Measurements from ENCODE around the gene AMOT. TPM values are rescaled to one million over a fixed set of nuclear protein-coding genes. Genes with fewer than 3 reads are reported as not detected.

The AMOT gene
- total and polyA plus RNA-seq, 10 of the 15 experiments (the other 5 are each of a cell fraction or from before 2014, with no cell fraction given): 0.92 to 14.5 (median 2.9) TPM

DNA sequence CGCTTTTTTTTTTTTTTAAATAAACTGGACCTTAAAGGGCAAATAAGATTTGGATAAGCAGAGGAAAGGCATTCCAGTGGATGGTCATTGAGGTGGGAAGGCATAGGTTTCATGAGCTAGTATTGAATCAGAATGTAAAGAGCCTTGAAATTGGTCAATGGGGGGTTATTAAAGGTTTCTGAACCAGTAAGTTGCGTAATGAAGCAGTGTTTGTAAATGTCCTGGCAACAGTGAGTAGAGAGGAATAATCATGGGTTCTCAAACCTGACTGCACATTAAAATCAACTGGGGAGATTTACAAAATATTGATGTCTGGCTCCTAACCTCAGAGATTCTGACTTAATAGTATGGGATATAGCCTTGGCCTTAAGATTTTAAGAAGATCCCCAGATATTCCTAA lies 23.2 kb upstream of the AMOT start:
- Histone ChIP-seq H4K20me1 (ENCODE audit: control insufficient read depth, insufficient read depth) (no peaks in the 10 kb centered on the region), H2AFZ (ENCODE audit: control insufficient read depth, low read depth, low read length) (no peak overlapping the region), H3K79me2 (ENCODE audit: control insufficient read depth, insufficient read depth, low read length) (no peaks in the 10 kb centered on the region), H3K27me3 (replicated peaks in 1 of 2; ENCODE audit: control insufficient read depth in 2 of 2, insufficient read depth in 2 of 2, low read length in 1 of 2) (no peaks in the 10 kb centered on the region), H3K27ac (ENCODE audit: control insufficient read depth, insufficient read depth) (no peak overlapping the region), H3K4me1 (ENCODE audit: control insufficient read depth, insufficient read depth, low read length) (no peaks in the 10 kb centered on the region), H3K4me2 (ENCODE audit: control insufficient read depth, insufficient read depth) (no peak overlapping the region), H3K9me3 (replicated peaks; ENCODE audit: control insufficient read depth, insufficient read depth, low read length) (no peaks in the 10 kb centered on the region), H3K4me3 (no peak overlapping the region), H3K9ac (ENCODE audit: control insufficient read depth, insufficient read depth, low read length) (no peak overlapping the region), H3K36me3 (ENCODE audit: control insufficient read depth in 2 of 2, insufficient read depth in 2 of 2, low read length in 1 of 2) (no peaks in the 10 kb centered on the region)
- intact Hi-C loops (cut with micrococcal nuclease; ENCODE audit: unreplicated experiment): no loop called here
- no peak for DNase-seq (ENCODE audit: low read depth, low spot score)
- ATAC-seq: no peak
- in situ Hi-C loops (cut with MboI): no loop called here
- RAD21 ChIA-PET (ENCODE audit: unreplicated experiment): no interaction called here
- CTCF ChIA-PET: interaction anchor here (0.6 kb wide), 1 partner anchor 1746 kb away, joined by 3 read pairs; no protein-coding TSS in a partner anchor
- SMC1A ChIA-PET (ENCODE audit: uncharacterized antibody, unreplicated experiment): no interaction called here
- no TSS peak for BruUV-seq (replicated peaks)
- TF ChIP-seq CREB1 (IDR thresholded peaks at IDR 0.05; ENCODE audit: low read depth) (no peak), NR2F1 (conservative IDR thresholded peaks at IDR 0.05) (no peak), FOXK2 (IDR thresholded peaks at IDR 0.05) (no peak), JUNB (IDR thresholded peaks at IDR 0.05) (no peak), CREM (IDR thresholded peaks at IDR 0.05; ENCODE audit: low read depth) (no peak), SUPT20H (IDR thresholded peaks at IDR 0.05; ENCODE audit: borderline replicate concordance, control insufficient read depth, low read depth, low read length) (no peak), RCOR1 (conservative IDR thresholded peaks at IDR 0.05; ENCODE audit: low read depth, low read length) (no peak), ESRRA (IDR thresholded peaks at IDR 0.05; ENCODE audit: low read length) (no peak), NBN (IDR thresholded peaks at IDR 0.05) (no peak), NFYA (IDR thresholded peaks at IDR 0.05; ENCODE audit: borderline replicate concordance, low read depth, low read length) (no peak), PAX8 (IDR thresholded peaks at IDR 0.05) (no peak), BACH1 (IDR thresholded peaks at IDR 0.05; ENCODE audit: borderline replicate concordance) (no peak), ATF7 (IDR thresholded peaks at IDR 0.05; ENCODE audit: low read depth) (no peak), POU2F2 (IDR thresholded peaks at IDR 0.05; ENCODE audit: borderline replicate concordance, low read depth, low read length) (no peak), SMARCA5 (IDR thresholded peaks at IDR 0.05) (no peak), IKZF1 (conservative IDR thresholded peaks at IDR 0.05) (no peak), CHD4 (IDR thresholded peaks at IDR 0.05) (no peak)
- TF ChIP-seq, protein P1, sequence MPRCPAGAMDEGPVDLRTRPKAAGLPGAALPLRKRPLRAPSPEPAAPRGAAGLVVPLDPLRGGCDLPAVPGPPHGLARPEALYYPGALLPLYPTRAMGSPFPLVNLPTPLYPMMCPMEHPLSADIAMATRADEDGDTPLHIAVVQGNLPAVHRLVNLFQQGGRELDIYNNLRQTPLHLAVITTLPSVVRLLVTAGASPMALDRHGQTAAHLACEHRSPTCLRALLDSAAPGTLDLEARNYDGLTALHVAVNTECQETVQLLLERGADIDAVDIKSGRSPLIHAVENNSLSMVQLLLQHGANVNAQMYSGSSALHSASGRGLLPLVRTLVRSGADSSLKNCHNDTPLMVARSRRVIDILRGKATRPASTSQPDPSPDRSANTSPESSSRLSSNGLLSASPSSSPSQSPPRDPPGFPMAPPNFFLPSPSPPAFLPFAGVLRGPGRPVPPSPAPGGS (IDR thresholded peaks at IDR 0.05; ENCODE audit: borderline replicate concordance, insufficient read depth, low read depth, low read length, poor library complexity, severe bottlenecking): no peak
- TF ChIP-seq, protein P2, sequence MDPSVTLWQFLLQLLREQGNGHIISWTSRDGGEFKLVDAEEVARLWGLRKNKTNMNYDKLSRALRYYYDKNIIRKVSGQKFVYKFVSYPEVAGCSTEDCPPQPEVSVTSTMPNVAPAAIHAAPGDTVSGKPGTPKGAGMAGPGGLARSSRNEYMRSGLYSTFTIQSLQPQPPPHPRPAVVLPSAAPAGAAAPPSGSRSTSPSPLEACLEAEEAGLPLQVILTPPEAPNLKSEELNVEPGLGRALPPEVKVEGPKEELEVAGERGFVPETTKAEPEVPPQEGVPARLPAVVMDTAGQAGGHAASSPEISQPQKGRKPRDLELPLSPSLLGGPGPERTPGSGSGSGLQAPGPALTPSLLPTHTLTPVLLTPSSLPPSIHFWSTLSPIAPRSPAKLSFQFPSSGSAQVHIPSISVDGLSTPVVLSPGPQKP (IDR thresholded peaks at IDR 0.05; ENCODE audit: low read depth, low read length): no peak
- TF ChIP-seq, protein P3, sequence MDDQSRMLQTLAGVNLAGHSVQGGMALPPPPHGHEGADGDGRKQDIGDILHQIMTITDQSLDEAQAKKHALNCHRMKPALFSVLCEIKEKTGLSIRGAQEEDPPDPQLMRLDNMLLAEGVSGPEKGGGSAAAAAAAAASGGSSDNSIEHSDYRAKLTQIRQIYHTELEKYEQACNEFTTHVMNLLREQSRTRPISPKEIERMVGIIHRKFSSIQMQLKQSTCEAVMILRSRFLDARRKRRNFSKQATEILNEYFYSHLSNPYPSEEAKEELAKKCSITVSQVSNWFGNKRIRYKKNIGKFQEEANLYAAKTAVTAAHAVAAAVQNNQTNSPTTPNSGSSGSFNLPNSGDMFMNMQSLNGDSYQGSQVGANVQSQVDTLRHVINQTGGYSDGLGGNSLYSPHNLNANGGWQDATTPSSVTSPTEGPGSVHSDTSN (IDR thresholded peaks at IDR 0.05; ENCODE audit: insufficient replicate concordance, low read depth, low read length): no peak
- POLR2A ChIA-PET: no interaction called here
- 54% methylated on average over 2 of the region's 2 CpGs for WGBS (ENCODE audit: insufficient coverage, insufficient replicate concordance, low lambda C conversion rate, missing lambda C conversion rate)
- no peak for FAIRE-seq
